Activated CD4-positive, CD25-positive, alpha-beta regulatory T cell treated with anti-CD3 and anti-CD28 coated beads, Interleukin-2, amount 50 U/mL, for 24 hours (primary cell): ENCODE data around the gene PRPF8.
A peak's percentile ranks its signal among the peaks of the same experiment; 100 is the strongest.
"Not testable (repeated sequence)": the region's sequence is repeated elsewhere in the genome, so short reads cannot be mapped to it uniquely, and the experiment has no call there.

Source experiments
- ATAC-seq, 2 donors: fragments of 150-1000 bp; cut with Tn5 transposase; one replicate each; pipeline ENCODE4 v1.10.0; 2021; ENCODE audit warnings: mild to moderate bottlenecking in 1 of 2, moderate library complexity in 1 of 2

Gene PRPF8

DNA sequence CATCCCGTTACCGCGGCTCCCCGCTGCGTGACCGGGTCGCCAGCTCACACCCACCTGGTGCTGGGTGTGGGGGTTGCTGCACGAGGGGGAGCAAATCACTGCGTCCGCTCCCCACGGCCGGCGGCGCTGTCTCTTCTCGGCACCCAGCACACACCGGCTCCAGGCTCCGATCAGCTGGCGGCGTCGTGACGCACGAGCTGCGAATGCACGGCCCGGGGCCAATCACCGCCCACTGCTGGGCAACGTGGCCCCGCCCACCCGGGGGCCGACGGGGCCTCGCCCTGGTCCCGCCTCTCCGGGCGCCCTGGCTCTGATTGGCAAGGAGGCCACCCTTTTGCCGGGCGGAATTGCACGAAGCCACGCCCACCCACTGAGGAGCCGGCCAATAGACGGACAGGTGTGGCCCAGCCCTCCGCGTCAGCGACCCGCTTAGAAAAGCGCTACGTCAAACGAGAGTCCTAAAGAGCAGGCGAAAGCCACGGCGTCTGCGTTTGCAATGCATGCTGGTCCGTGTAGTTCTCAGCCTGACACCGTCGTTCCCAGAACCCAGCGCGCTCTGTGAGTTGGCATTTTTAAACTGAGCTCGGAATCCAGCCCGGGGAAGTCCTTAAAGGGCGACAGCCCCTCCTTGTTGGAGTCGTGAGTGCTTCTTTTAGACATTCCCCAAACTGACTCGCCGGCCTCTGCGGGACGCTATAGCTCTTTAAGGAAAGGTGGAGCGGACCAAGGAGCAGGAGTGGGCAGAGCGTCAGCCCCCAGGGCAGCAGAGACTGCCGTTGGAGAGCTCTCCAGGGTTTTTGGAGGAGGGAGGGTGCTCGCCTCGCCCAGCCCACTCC is 31.6 kb upstream of the PRPF8 start:
- ATAC-seq = peak; percentile 87 to 92

GRCh38 chr17:1715803-1716075 is 31.1 kb upstream of the PRPF8 start:
- ATAC-seq = no peak

DNA sequence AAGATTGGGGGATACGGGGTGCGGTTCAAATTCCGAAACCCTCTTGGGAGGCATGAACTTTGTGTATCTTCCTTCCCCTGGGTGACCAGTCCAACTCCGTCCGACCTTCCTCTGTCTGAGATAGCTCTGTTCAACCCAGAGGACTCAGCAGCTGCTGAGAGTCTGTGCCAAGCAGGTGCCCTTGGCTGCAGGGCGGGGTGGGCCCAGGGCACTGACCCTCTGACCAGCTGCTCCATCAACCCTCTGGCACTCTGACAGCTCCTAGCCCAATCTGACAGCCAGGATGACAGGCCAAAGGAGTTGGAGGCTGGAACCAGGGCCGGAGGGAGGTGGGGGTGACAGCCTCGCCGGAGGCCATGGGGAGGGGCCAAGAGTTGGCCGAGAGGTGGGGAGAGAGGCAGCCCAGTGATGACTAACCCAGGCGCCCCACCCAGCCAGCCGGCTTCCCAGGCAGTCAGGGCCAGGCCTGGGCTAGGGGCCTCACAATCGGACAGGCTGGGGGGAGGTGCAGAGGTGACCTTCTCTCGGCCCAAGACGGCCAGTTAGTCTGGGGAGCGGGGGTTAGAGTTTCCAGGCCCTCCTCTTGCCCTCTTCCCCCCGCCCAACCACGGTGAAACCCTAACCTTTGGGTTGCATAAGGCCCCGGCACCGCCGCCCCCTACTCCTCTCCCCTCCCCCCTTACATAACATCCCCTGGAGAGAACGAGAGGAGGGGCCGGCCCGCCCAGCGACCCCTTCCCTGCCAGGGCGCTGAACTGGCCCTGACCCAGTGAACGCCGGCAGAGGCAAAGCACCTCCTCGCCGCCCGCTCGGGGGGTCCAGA is 30.5 kb upstream of the PRPF8 start:
- ATAC-seq = no peak

GRCh38 chr17:1714427-1714979 is 29.8 kb upstream of the PRPF8 start:
- ATAC-seq = no peak

- no peak for ATAC-seq
Measured at GRCh38 chr17:1713878-1714426, 29.3 kb upstream of the PRPF8 start.

DNA sequence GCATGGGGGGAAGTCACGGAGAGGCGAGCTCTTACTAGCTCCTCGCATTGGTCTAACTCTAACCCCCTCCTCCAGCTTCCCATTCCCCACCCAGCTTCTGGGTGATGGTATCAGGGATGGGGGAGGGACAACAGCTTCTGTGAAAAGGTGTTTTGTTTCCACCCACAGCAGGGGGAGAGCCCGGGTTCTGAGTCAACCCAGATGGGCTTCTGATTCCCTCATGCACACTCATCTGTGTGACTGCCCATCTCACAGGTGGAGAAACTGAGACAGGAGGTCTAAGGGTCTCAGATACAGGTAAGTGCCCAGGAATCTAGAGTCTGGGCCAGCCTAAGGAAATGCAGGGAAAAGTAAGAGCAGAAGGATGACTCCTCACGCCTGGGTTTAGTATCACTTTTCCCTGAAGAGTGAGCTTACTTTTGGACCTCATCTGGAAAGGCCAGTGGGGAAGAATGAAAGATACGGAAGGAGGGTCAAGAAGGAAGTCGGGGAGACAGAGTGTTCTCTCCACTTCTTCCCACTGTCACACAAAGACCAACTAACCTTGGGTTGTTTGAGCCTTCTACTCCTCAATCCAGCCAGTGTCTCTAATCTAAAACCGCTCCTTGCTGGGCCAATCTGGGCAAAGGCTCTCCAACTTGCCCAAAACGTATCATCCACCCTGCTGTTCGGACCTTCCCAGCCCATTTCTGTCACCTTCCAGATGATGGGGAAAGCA is 28.7 kb upstream of the PRPF8 start:
- no peak for ATAC-seq

DNA sequence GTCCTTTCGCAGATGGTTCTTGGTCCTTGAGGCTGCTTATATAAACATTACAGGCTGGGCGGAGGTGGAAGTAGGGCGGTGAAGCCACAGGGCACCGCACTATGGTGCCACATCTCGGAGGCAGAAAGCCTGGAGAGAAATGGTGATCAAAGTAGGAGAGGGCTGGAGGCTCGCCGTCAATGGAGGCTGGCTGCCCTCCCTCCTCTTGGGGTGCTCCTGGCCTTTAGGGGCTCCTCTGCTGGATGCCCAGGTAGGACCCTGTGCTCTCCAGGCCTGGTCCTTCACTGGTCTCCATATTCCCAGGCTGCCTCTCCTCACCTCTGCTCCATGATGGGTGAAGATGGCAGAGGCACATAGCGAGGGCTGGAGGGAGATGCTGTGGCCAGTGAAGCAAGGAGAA is 27.6 kb upstream of the PRPF8 start:
- no peak for ATAC-seq

- no peak for ATAC-seq
Measured at GRCh38 chr17:1711804-1712203, 27.1 kb upstream of the PRPF8 start.

DNA sequence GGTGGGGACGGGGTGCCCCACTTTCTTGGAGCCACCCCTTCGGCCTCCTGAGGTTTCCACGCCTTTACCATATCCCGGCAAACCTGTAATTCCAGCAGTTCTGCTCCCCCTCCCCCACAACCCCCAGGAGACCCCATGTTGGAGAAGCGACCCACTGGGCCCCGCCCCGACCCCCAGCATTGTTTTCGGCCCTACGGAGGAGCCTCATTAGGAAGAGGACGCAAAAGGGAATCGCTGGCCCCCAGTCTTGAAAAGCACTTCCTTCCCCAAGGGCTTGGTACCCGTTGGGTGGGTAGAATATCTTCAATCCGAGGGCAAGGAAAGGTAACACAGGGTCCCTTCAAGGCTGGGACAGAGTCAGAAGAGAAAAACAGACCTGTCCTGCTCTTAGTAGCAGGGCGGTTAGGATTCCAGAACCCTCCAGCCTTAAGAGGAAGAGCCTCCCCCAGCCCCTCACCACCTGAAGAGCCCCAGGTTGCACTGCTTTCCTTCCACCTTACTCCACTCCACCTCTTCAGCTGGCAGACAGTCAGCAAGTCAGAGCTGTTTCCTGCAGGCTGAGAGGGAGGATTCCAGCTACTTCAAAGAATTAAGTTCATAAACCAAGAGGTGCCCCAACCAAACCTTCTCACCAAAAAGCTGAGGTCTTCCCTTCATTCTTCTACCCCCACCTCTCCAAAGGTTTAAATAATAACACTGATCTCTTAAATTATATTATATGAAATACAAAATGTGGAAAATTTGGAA is 26.3 kb upstream of the PRPF8 start:
- no peak for ATAC-seq

DNA sequence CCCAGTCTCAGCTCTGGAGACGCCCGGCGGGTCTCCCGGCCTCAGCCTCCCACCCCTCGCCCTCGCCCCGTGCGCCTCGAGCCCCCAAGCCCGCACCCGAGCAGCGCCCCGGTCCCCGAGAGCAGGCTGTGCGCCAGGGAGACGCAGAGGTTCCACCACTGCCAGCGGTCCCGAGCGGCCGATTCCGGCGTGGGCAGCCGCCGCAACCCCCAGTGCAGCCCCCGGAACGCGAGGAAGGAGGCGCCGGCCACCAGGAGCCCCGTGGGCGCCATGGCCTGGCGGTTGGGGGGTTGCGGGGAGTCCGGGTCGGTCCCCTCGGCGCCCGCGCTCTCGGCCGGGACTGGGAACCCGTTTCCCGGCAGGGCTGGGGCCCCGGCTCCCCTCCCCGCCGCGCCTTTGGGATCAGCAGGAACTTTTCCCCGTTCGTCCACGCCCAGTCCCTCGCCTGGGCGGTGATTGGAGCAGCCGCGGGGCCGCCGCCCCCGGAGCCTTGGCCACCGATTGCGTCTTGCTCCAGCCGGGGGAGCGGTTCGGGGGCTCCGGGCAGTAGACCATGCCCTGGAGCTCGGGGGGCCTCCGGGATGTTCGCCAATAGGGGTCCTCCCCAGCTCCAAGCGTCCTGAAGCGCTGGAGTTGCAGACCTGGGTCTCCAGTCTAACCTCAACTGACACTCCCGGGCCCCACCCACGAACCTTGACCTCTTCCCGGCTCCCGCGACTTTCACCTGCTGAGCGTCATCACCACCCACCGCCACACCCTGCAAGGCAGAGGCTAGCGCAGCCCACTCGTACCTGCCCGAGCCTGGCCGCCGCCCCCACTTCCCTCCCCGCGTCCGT is 25.5 kb upstream of the PRPF8 start, which contains the start of gene TLCD2:
Gene TLCD2 (minus strand): TSS at position 407 of the 836 bp plus-strand sequence. CDS start 135 bp downstream, at position 272.
- ATAC-seq = peak in 1 of 2 donors; percentile 30

- ATAC-seq = no peak
Measured at GRCh38 chr17:1709403-1709951, 24.8 kb upstream of the PRPF8 start.

- ATAC-seq = not testable (repeated sequence)
Measured at GRCh38 chr17:1708791-1709346, 24.2 kb upstream of the PRPF8 start.

GRCh38 chr17:1707107-1707506 is 22.4 kb upstream of the PRPF8 start:
- ATAC-seq = no peak

- no peak for ATAC-seq
Measured at GRCh38 chr17:1705004-1705403, 20.3 kb upstream of the PRPF8 start.

- ATAC-seq = no peak
Measured at GRCh38 chr17:1703063-1703462, 18.4 kb upstream of the PRPF8 start.

GRCh38 chr17:1699891-1700290 is 15.2 kb upstream of the PRPF8 start:
- not testable (repeated sequence) for ATAC-seq

DNA sequence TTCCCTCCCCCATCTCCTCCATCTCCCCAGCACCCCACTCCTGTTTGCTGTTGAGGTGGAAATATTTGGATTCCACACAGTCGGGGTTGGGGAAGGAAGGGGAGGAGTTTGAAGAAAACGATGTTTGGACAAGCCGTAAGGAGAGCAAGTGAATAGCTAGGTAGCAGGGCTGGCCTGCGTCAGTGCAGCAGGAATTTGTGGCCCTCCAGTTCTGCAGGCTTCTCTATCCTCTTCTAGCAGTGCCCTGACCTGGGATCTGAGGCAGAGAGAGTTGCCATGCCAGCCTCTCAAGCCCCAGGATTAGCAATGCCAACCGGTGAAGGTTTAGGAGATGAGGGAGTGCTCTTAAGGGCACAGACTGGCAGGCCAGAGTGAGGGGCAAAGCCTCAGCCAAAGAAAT is 13.0 kb upstream of the PRPF8 start:
- ATAC-seq = no peak

DNA sequence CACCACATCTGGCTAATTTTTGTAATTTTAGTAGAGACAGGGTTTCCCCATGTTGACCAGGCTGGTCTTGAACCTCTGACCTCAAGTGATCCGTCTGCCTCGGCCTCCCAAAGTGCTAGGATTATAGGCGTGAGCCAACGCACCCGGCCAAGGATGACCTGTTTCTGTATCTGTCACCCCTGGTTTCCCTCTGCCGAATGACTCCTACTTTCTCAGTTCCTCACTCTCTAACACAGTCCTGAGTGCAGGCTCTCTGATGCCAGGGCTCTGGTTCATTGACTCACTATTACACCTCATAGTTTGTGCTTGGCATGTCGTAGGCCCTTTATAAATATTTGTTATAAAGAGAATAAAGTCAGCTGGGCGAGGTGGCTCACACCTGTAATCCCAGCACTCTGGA is 10.7 kb upstream of the PRPF8 start:
- peak in 1 of 2 donors; percentile 36 for ATAC-seq

- no peak for ATAC-seq
Measured at GRCh38 chr17:1693339-1693738, 8.7 kb upstream of the PRPF8 start.

DNA sequence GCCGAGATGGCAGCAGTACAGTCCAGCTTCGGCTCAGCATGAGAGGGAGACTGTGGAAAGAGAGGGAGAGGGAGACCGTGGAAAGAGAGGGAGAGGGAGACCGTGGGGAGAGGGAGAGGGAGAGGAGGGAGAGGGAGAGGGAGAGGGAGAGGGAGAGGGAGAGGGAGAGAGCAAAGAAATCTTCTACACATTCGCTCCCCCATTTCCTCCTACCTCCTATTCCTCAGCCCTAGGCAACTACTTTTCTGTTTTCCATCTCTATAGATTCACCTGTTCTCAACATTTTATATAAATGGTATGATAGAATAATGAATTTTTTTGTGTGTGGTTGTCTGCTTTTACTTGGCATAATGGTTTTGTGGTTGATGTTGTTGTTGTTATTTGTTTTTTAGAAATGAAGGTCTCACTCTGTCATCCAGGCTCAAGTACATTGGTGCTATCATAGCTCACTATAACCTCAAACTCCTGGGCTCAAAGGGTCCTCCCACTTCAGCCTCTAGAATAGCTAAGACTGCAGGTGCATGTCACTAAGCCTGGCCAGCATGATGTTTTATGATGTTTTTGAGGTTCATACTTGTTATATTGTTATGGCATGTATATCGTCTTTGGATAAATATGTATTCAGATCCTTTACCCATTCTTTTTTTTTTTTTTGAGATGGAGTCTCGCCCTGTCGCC is 6.0 kb upstream of the PRPF8 start:
- ATAC-seq = no peak
